Tibial nerve (tissue), 4 donors: ENCODE measurements around the gene MAP3K19. TPM values are rescaled to one million over a fixed set of nuclear protein-coding genes. Genes with fewer than 3 reads are reported as not detected.
A peak's percentile ranks its signal among the peaks of the same experiment; 100 is the strongest.

Experiments used
- DNase-seq, 2 donors: peaks; one replicate each; pipeline ENCODE4 v3.0.0-alpha.2; 2019; ENCODE audit warnings: low spot score in 2 of 2
- H3K27ac ChIP-seq, 4 donors: fragments of 200-600 bp; sonication (generic) in 3 of 4; one replicate each; pipeline ENCODE4 v1.5.1; 2017 to 2019; ENCODE audit warnings: mild to moderate bottlenecking in 1 of 4
- H3K27me3 ChIP-seq, 2 donors: fragments of 200-600 bp; sonication (generic) in 1 of 2; one replicate each; pipeline versions ENCODE4 v1.5.1 to v1.6.0; 2017 to 2019
- H3K36me3 ChIP-seq, 3 donors: fragments of 200-600 bp; sonication (generic); one replicate each; pipeline ENCODE4 v1.5.1; 2018 to 2019
- H3K4me1 ChIP-seq, 4 donors: fragments of 200-600 bp; sonication (generic) in 3 of 4; one replicate each; pipeline ENCODE4 v1.5.1; 2017 to 2019
- H3K4me3 ChIP-seq, 4 donors: fragments of 200-600 bp; sonication (generic) in 3 of 4; one replicate each; pipeline ENCODE4 v1.5.1; 2017 to 2019; ENCODE audit warnings: mild to moderate bottlenecking in 1 of 4, moderate library complexity in 1 of 4
- H3K9me3 ChIP-seq, 4 donors: fragments of 200-600 bp; sonication (generic) in 3 of 4; one replicate each; pipeline ENCODE4 v1.5.1; 2017 to 2019
- CTCF ChIP-seq, 5 experiments: fragments of 200-600 bp in 3 of 5; fragments of 450-650 bp in 2 of 5; sonication (generic) in 3 of 5; IDR thresholded peaks; one replicate each; pipeline ENCODE4 v1.5.1; 2016 to 2019; ENCODE audit warnings: antibody characterized with exemption in 5 of 5, mild to moderate bottlenecking in 3 of 5, moderate library complexity in 2 of 5
- EP300 ChIP-seq, 2 donors: sonication (generic); formaldehyde crosslinking; IDR thresholded peaks; one replicate each; pipeline ENCODE4 v1.6.1; 2017; ENCODE audit warnings: antibody characterized with exemption in 2 of 2, mild to moderate bottlenecking in 1 of 2
- POLR2A ChIP-seq, 2 donors: fragments of 450-650 bp; IDR thresholded peaks; one replicate each; pipeline ENCODE4 v1.6.1; 2017; ENCODE audit warnings: antibody characterized with exemption in 2 of 2, mild to moderate bottlenecking in 2 of 2, moderate library complexity in 2 of 2
- WGBS, 2 donors: methylation state at CpG; one replicate each; pipeline ENCODE4 v1.1.5; 2018; 5-methylcytosine and 5-hydroxymethylcytosine counted together
- total RNA-seq, 4 donors: library from RNA; depleted of rRNA; stranded (reverse); fragments of >200 nt; gene quantifications; one replicate each; pipeline ENCODE4 v1.1.0, GENCODE V29; 2016

Gene MAP3K19
- total RNA-seq, 4 donors from 2014 or later = not detected

- H3K27ac ChIP-seq = no peak overlapping the region
- no peaks in the 10 kb centered on the region for H3K27me3 ChIP-seq
- no peaks in the 10 kb centered on the region for H3K9me3 ChIP-seq
- H3K4me1 ChIP-seq = peaks cover 0 to 28% (median 0%) of the 10 kb centered on the region in 4 donors
- H3K36me3 ChIP-seq = peaks cover 0 to 36% (median 0%) of the 10 kb centered on the region in 3 donors
- DNase-seq = no peak
- no peak overlapping the region for H3K4me3 ChIP-seq
- no peak for TF ChIP-seq EP300 (IDR thresholded peaks at IDR 0.05)
- no peak for TF ChIP-seq CTCF (IDR thresholded peaks at IDR 0.05)
- no peak for TF ChIP-seq POLR2A (IDR thresholded peaks at IDR 0.05)
Observed at GRCh38 chr2:135059577-135059976, 12.3 kb upstream of the MAP3K19 start.

- no peaks in the 10 kb centered on the region for H3K27me3 ChIP-seq
- no peak overlapping the region for H3K27ac ChIP-seq
- no peaks in the 10 kb centered on the region for H3K9me3 ChIP-seq
- peaks cover 4 to 46% (median 7%) of the 10 kb centered on the region in 4 donors for H3K4me1 ChIP-seq
- no peak for DNase-seq
- H3K4me3 ChIP-seq = no peak overlapping the region
- TF ChIP-seq CTCF (IDR thresholded peaks at IDR 0.05) (no peak), EP300 (IDR thresholded peaks at IDR 0.05) (no peak), POLR2A (IDR thresholded peaks at IDR 0.05) (no peak)
- peaks cover 0 to 20% (median 0%) of the 10 kb centered on the region in 3 donors for H3K36me3 ChIP-seq
Observed at GRCh38 chr2:135056790-135057189, 9.5 kb upstream of the MAP3K19 start.

- no peak for TF ChIP-seq CTCF (IDR thresholded peaks at IDR 0.05)
- no peak for TF ChIP-seq POLR2A (IDR thresholded peaks at IDR 0.05)
- TF ChIP-seq EP300 (IDR thresholded peaks at IDR 0.05) = no peak
- 68 to 71% methylated on average over 2 of the region's 2 CpGs for WGBS, 2 donors
- Histone ChIP-seq H3K4me1 (peaks cover 4 to 48% (median 7%) of the 10 kb centered on the region in 4 donors), H3K9me3 (no peaks in the 10 kb centered on the region), H3K4me3 (no peak overlapping the region), H3K36me3 (peaks cover 0 to 5% (median 0%) of the 10 kb centered on the region in 3 donors), H3K27ac (no peak overlapping the region), H3K27me3 (no peaks in the 10 kb centered on the region)
- no peak for DNase-seq
Observed at GRCh38 chr2:135055182-135055786, 8.0 kb upstream of the MAP3K19 start.

GRCh38 chr2:135052997-135053474 lies 5.8 kb upstream of the MAP3K19 start:
- peak overlapping the region; percentile 65 to 80 (median 76) for H3K4me3 ChIP-seq
- H3K9me3 ChIP-seq = no peaks in the 10 kb centered on the region
- H3K27ac ChIP-seq = peak overlapping the region; percentile 87 to 96 (median 94)
- H3K36me3 ChIP-seq = no peaks in the 10 kb centered on the region
- no peaks in the 10 kb centered on the region for H3K27me3 ChIP-seq
- no peak for DNase-seq
- no peak for TF ChIP-seq EP300 (IDR thresholded peaks at IDR 0.05)
- TF ChIP-seq CTCF (IDR thresholded peaks at IDR 0.05) = no peak
- 13% methylated on average over 15 of the region's 15 CpGs for WGBS, 2 donors
- H3K4me1 ChIP-seq = peaks cover 4 to 46% (median 7%) of the 10 kb centered on the region in 4 donors

GRCh38 chr2:135052042-135052876 lies 5.0 kb upstream of the MAP3K19 start, which contains the start of gene RAB3GAP1:
Gene RAB3GAP1, plus strand, starts transcription at chr2:135052292. Its CDS starts 16 bp downstream, at chr2:135052308.
- Histone ChIP-seq H3K4me3 (peak within 1 kb of the TSS; percentile 65 to 80 (median 76)), H3K27me3 (no peaks in the 10 kb centered on the region), H3K27ac (peak within 1 kb of the TSS; percentile 87 to 96 (median 94)), H3K4me1 (peaks cover 4 to 39% (median 7%) of the 10 kb centered on the region in 4 donors), H3K36me3 (no peaks in the 10 kb centered on the region), H3K9me3 (no peaks in the 10 kb centered on the region)
- DNase-seq = peak; percentile 42 to 55
- WGBS, 2 donors = 1 to 2% methylated on average over 45 of the region's 45 CpGs
- TF ChIP-seq CTCF (IDR thresholded peaks at IDR 0.05) (no peak), POLR2A (IDR thresholded peaks at IDR 0.05) (peak in 1 of 2 donors; percentile 54), EP300 (IDR thresholded peaks at IDR 0.05) (peak in 1 of 2 donors; percentile 87)
